Measurements from ENCODE around the gene SLC1A3.

GRCh38 chr5:36730537-36731216 lies 124.3 kb downstream of the SLC1A3 start:
- TF ChIP-seq MYC (IDR thresholded peaks at IDR 0.05; ENCODE audit: low read depth, low read length) (no peak), CTCF (IDR thresholded peaks at IDR 0.05; ENCODE audit: low read depth, low read length) (no peak)

All from NB4 (cell line).